ENCODE results near the gene PTPRN2.

DNA sequence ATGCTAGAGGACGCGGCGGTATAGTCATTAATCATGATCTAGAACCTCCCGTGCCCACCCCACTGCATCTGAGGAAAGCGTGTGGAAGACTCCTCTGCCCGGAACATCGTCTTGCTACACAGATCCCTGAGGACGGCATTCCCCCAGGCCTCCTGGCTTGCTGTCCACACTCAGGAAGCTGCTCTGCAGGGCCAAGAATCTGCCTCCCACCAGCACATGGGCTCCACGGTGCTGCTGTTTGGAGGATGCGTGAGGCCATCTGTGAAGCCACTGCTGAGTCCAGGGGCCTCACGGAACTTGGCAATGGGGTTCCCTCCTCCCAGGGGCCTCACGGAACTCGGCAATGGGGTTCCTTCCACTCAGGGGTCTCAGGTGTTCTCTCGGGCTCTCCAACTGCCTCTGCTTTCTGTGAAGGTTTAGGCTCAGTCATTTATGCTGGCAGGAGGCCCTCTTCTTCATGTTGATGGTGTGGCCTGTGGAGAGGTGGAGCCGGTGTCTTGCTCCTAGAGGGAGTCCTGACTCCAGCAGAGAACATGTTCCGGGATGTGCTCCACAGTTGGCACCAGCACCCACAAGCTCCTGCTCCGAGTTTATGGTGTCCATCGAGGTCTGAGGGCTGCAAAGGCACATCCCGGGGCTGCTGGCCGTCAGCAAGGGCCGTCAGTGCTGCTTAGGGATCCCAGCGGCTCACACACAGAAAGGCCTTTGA lies 977.5 kb downstream of the PTPRN2 start:
- TF ChIP-seq, protein P1, sequence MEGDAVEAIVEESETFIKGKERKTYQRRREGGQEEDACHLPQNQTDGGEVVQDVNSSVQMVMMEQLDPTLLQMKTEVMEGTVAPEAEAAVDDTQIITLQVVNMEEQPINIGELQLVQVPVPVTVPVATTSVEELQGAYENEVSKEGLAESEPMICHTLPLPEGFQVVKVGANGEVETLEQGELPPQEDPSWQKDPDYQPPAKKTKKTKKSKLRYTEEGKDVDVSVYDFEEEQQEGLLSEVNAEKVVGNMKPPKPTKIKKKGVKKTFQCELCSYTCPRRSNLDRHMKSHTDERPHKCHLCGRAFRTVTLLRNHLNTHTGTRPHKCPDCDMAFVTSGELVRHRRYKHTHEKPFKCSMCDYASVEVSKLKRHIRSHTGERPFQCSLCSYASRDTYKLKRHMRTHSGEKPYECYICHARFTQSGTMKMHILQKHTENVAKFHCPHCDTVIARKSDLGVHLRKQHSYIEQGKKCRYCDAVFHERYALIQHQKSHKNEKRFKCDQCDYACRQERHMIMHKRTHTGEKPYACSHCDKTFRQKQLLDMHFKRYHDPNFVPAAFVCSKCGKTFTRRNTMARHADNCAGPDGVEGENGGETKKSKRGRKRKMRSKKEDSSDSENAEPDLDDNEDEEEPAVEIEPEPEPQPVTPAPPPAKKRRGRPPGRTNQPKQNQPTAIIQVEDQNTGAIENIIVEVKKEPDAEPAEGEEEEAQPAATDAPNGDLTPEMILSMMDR (IDR thresholded peaks at IDR 0.05), result no peak
- TF ChIP-seq ZFX (IDR thresholded peaks at IDR 0.05; ENCODE audit: borderline replicate concordance), result no peak
